ENCODE measurements around the gene ALOXE3. TPM values are rescaled to one million over a fixed set of nuclear protein-coding genes. Genes with fewer than 3 reads are reported as not detected.

Gene ALOXE3
- total and polyA plus RNA-seq, 2 experiments from 2014 or later, result 0.10 TPM; not detected in 1

- Histone ChIP-seq H3K4me1 (ENCODE audit: low read depth) (peaks cover 5% of the 10 kb centered on the region), H3K27ac (no peak overlapping the region), H3K36me3 (peaks cover 14% of the 10 kb centered on the region), H3K27me3 (no peaks in the 10 kb centered on the region), H3K9me3 (ENCODE audit: low read depth) (no peaks in the 10 kb centered on the region), H3K4me3 (peak overlapping the region; percentile 40)
- TF ChIP-seq CTCF (IDR thresholded peaks at IDR 0.05; ENCODE audit: low read depth, low read length), result no peak
- no peak for DNase-seq (ENCODE audit: low read depth in 1 of 2, low spot score in 1 of 2)
These were observed 19.5 kb upstream of the ALOXE3 start for GRCh38 chr17:8137645-8138373.

GRCh38 chr17:8133941-8134340 lies 15.6 kb upstream of the ALOXE3 start:
- Histone ChIP-seq H3K36me3 (no peaks in the 10 kb centered on the region), H3K4me1 (ENCODE audit: low read depth) (no peaks in the 10 kb centered on the region), H3K27ac (no peak overlapping the region), H3K27me3 (no peaks in the 10 kb centered on the region), H3K4me3 (no peak overlapping the region), H3K9me3 (ENCODE audit: low read depth) (no peaks in the 10 kb centered on the region)
- TF ChIP-seq CTCF (IDR thresholded peaks at IDR 0.05; ENCODE audit: low read depth, low read length), result no peak
- DNase-seq (ENCODE audit: low read depth in 1 of 2, low spot score in 1 of 2), result no peak

GRCh38 chr17:8133399-8133798 lies 15.1 kb upstream of the ALOXE3 start:
- Histone ChIP-seq H3K27ac (no peak overlapping the region), H3K27me3 (no peaks in the 10 kb centered on the region), H3K36me3 (no peaks in the 10 kb centered on the region), H3K9me3 (ENCODE audit: low read depth) (no peaks in the 10 kb centered on the region), H3K4me3 (no peak overlapping the region), H3K4me1 (ENCODE audit: low read depth) (no peaks in the 10 kb centered on the region)
- TF ChIP-seq CTCF (IDR thresholded peaks at IDR 0.05; ENCODE audit: low read depth, low read length), result no peak
- no peak for DNase-seq (ENCODE audit: low read depth in 1 of 2, low spot score in 1 of 2)

- TF ChIP-seq CTCF (IDR thresholded peaks at IDR 0.05; ENCODE audit: low read depth, low read length), result no peak
- H3K27me3 ChIP-seq, result no peaks in the 10 kb centered on the region
- H3K4me1 ChIP-seq (ENCODE audit: low read depth), result peaks cover 2% of the 10 kb centered on the region
- H3K4me3 ChIP-seq, result no peak overlapping the region
- H3K27ac ChIP-seq, result no peak overlapping the region
- no peaks in the 10 kb centered on the region for H3K9me3 ChIP-seq (ENCODE audit: low read depth)
- DNase-seq (ENCODE audit: low read depth in 1 of 2, low spot score in 1 of 2), result no peak
- no peaks in the 10 kb centered on the region for H3K36me3 ChIP-seq
These were observed 13.6 kb upstream of the ALOXE3 start for GRCh38 chr17:8131844-8132441.

GRCh38 chr17:8128125-8128784 lies 9.9 kb upstream of the ALOXE3 start:
- Histone ChIP-seq H3K36me3 (no peaks in the 10 kb centered on the region), H3K4me3 (no peak overlapping the region), H3K27ac (no peak overlapping the region), H3K9me3 (ENCODE audit: low read depth) (no peaks in the 10 kb centered on the region), H3K4me1 (ENCODE audit: low read depth) (peaks cover 4% of the 10 kb centered on the region), H3K27me3 (peaks cover 24% of the 10 kb centered on the region)
- no peak for TF ChIP-seq CTCF (IDR thresholded peaks at IDR 0.05; ENCODE audit: low read depth, low read length)
- no peak for DNase-seq (ENCODE audit: low read depth in 1 of 2, low spot score in 1 of 2)

All from cardiac muscle cell (in vitro differentiated cells and primary cell).